Spinal cord (tissue), 10 donors: ENCODE measurements around the gene GARIN5A. TPM values are rescaled to one million over a fixed set of nuclear protein-coding genes. Genes with fewer than 3 reads are reported as not detected.

Experiments
- DNase-seq, 6 donors: peaks; one replicate each; pipeline versions ENCODE4 v3.0.0 to v3.0.0-alpha.2; 2013 to 2015; ENCODE audit warnings: low spot score in 6 of 6, low read depth in 4 of 6
- H3K27ac ChIP-seq: one replicate; pipeline ENCODE4 v1.5.1; 2013; ENCODE audit warnings: low read depth, low read length, control low read depth
- H3K27me3 ChIP-seq: one replicate; pipeline ENCODE4 v1.6.1; 2013; ENCODE audit warnings: low read length; ENCODE audit not compliant: control insufficient read depth, insufficient read depth
- H3K36me3 ChIP-seq: one replicate; pipeline ENCODE4 v1.6.1; 2013; ENCODE audit warnings: low read length; ENCODE audit not compliant: control insufficient read depth, insufficient read depth
- H3K4me1 ChIP-seq: one replicate; pipeline ENCODE4 v1.6.1; 2013; ENCODE audit warnings: low read length; ENCODE audit not compliant: control insufficient read depth, insufficient read depth
- H3K4me3 ChIP-seq: one replicate; pipeline ENCODE4 v1.5.1; 2013; ENCODE audit warnings: low read depth, low read length, control low read depth
- H3K9me3 ChIP-seq: one replicate; pipeline ENCODE4 v1.6.1; 2013; ENCODE audit warnings: low read length; ENCODE audit not compliant: control insufficient read depth, insufficient read depth
- WGBS: methylation state at CpG from one replicate; pipeline ENCODE4 v1.1.5; 2013; ENCODE audit warnings: missing lambda C conversion rate; ENCODE audit not compliant: insufficient coverage; 5-methylcytosine and 5-hydroxymethylcytosine counted together
- polyA plus RNA-seq, 2 donors: library from polyadenylated mRNA; unstranded; fragments of 120-200 nt; gene quantifications; one replicate each; pipeline ENCODE4 v1.2.1, GENCODE V29; 2013; ENCODE audit not compliant: insufficient read length in 2 of 2
- total RNA-seq, 2 donors: library from RNA; depleted of rRNA in 1 of 2; stranded (reverse); fragments of 120-200 nt in 1 of 2; fragments of >200 nt in 1 of 2; gene quantifications; one replicate each; pipeline versions ENCODE4 v1.2.3 to v1.2.4, GENCODE V29; 2013 to 2014
- donor health status: healthy.

Gene GARIN5A
- total and polyA plus RNA-seq, 4 donors: 4.2 to 14.1 (median 8.7) TPM

DNA sequence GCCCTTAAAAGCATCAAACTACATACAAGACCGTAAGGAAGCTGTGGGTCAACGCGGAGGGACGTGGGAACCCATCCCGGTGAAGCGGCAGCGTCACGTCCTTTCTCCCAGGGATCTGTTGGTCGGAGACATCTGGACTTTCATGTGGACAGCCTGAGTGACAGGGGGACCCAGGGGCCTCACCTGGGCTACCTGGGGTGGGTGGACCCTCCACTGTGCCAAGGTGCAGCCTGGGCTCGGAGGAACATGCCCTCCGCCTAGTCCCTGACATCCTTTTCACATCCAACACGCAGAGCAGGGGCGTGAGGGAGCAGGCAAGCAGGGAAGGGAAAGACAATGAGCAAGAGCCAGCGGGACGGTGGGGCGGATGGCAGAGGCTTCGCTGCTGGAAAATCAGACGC is 13.8 kb upstream of the GARIN5A start:
- Histone ChIP-seq H3K36me3 (peaks cover 7% of the 10 kb centered on the region), H3K4me3 (no peak overlapping the region), H3K9me3 (peaks cover 5% of the 10 kb centered on the region), H3K27ac (no peak overlapping the region), H3K27me3 (peaks cover 34% of the 10 kb centered on the region), H3K4me1 (peaks cover 35% of the 10 kb centered on the region)
- 91% methylated on average over 9 of the region's 18 CpGs for WGBS
- DNase-seq: no peak

DNA sequence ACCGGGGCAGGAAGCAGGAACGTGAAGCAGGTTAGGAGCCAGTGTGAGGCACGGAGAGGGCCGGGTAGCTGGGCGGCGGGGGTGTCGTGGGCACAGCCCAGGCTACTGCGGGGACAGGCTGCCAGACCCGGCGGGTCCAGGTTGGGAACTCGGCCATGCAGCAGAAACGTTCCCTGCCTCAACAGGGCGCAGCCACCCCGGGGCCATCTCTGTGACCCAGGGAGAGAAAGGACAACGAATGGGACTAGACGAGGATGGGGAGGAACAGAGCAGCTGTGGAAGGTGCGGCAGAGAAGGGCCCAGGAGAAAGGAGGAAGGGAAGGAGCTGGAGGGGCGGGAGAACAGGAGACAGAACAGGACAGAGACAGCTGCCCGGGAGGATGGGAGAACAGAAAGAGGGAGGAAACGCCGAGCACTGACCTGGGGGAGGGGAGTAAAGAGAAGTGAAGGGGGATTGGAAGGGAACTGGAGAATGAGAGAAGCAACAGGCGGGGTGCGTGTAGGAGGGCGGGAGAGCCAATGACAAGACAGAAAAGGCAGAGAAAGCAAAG is 12.9 kb upstream of the GARIN5A start:
- peaks cover 35% of the 10 kb centered on the region for H3K4me1 ChIP-seq
- no peak overlapping the region for H3K27ac ChIP-seq

GRCh38 chr19:50488389-50489194 is 11.9 kb upstream of the GARIN5A start:
- Histone ChIP-seq H3K9me3 (peaks cover 5% of the 10 kb centered on the region), H3K4me1 (peaks cover 35% of the 10 kb centered on the region), H3K4me3 (no peak overlapping the region), H3K27ac (no peak overlapping the region), H3K36me3 (peaks cover 20% of the 10 kb centered on the region), H3K27me3 (peaks cover 34% of the 10 kb centered on the region)
- no peak for DNase-seq
- WGBS: 31% methylated on average over 13 of the region's 13 CpGs

More for the DNA sequence above, 12.9 kb upstream of the GARIN5A start:
- 34% methylated on average over 21 of the region's 24 CpGs for WGBS
- no peak for DNase-seq
- peaks cover 13% of the 10 kb centered on the region for H3K36me3 ChIP-seq
- H3K4me3 ChIP-seq: no peak overlapping the region
- H3K9me3 ChIP-seq: peaks cover 5% of the 10 kb centered on the region
- H3K27me3 ChIP-seq: peaks cover 34% of the 10 kb centered on the region

DNA sequence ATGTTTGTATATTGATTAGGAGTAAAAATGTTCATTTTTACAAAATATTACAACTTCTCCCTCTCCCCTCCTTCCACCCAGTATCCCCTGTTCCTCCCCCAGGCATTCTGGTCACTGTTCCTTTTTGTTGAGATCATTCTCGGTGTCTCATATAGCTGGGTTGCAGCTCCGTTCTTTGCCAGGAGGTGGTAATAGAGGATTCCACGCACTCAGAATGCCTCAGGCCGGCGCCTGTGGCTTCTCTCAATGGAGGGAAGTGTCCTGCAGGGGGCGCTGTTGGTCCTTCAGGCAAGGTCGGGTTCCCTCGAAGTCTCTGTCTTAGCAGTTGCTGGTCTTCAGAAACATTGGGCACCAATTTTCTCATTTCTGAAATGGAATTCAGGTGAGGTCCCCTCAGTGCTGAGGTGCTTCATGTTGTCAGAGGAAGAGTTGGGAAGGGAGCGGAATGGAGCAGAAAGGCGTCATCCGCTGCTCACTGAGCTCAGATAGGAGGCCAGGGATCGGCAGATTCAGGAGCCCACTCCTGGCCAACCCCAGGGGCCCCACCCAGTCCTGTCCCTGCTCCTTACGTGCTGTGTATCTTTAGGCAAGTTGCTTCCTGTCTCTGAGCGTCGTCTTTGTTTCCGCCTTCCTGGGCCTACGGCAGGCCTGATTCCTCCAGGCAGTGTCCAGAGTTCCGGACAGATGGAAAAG is 10.3 kb upstream of the GARIN5A start:
- no peak overlapping the region for H3K4me3 ChIP-seq
- H3K27me3 ChIP-seq: peaks cover 26% of the 10 kb centered on the region
- H3K4me1 ChIP-seq: peaks cover 28% of the 10 kb centered on the region
- H3K36me3 ChIP-seq: peaks cover 35% of the 10 kb centered on the region
- WGBS: 71% methylated on average over 17 of the region's 18 CpGs
- H3K9me3 ChIP-seq: peaks cover 5% of the 10 kb centered on the region
- DNase-seq: peak in 2 of 6 donors; percentile 33 to 34
- no peak overlapping the region for H3K27ac ChIP-seq

DNA sequence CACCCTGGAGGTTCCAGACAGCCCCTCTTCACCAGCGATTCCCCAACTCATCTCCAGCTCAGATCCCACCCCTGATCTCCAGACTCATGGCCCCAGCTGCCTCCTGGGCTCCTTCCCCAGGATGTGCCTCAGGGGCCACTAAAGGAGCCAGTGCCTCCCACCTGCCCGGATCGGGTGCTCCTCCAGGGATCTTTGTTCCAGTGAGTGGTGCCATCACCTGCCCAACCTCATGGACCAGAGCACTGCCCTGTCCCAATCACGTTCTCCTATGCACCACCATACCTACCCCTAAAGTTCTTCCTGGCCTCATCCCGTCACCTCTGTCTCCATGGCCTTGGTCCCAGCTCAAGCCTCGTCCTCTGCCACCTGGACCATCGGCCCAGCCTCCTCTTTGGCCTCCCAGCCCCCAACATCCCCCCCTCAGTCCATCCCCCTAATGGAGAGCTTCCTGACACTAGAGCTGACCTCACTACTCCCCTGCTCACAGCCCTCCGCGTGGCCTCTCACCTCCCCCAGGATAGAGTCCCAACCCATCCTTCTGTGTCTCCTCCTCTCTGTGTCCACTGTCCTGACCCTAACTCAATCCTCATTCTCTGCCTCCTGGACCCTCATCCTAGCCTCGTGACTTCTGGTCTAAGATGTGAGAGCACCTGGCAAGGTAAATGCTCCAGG is 8.8 kb upstream of the GARIN5A start:
- H3K36me3 ChIP-seq: peaks cover 50% of the 10 kb centered on the region
- H3K9me3 ChIP-seq: peaks cover 5% of the 10 kb centered on the region
- WGBS: 93% methylated on average over 9 of the region's 10 CpGs
- no peak for DNase-seq
- H3K27me3 ChIP-seq: peaks cover 16% of the 10 kb centered on the region
- no peak overlapping the region for H3K27ac ChIP-seq
- H3K4me1 ChIP-seq: peaks cover 15% of the 10 kb centered on the region
- H3K4me3 ChIP-seq: no peak overlapping the region

DNA sequence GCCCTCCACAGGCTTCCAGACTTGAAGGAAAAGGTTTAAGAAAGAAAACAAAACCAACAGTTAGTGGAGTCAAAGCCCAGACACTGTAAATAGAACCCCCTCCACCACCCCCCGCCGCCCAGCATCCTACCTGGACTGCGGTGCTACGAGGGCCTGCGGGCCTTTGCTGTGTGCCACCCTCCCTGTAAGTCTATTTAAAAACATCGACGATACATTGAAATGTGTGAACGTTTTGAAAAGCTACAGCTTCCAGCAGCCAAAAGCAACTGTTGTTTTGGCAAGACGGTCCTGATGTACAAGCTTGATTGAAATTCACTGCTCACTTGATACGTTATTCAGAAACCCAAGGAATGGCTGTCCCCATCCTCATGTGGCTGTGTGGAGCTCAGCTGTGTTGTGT is 6.3 kb upstream of the GARIN5A start:
- peaks cover 75% of the 10 kb centered on the region for H3K36me3 ChIP-seq
- no peak overlapping the region for H3K27ac ChIP-seq
- peak in 1 of 6 donors; percentile 50 for DNase-seq
- 74% methylated on average over 8 of the region's 10 CpGs for WGBS
- H3K27me3 ChIP-seq: peaks cover 6% of the 10 kb centered on the region
- peaks cover 5% of the 10 kb centered on the region for H3K9me3 ChIP-seq
- H3K4me1 ChIP-seq: peaks cover 6% of the 10 kb centered on the region
- no peak overlapping the region for H3K4me3 ChIP-seq

DNA sequence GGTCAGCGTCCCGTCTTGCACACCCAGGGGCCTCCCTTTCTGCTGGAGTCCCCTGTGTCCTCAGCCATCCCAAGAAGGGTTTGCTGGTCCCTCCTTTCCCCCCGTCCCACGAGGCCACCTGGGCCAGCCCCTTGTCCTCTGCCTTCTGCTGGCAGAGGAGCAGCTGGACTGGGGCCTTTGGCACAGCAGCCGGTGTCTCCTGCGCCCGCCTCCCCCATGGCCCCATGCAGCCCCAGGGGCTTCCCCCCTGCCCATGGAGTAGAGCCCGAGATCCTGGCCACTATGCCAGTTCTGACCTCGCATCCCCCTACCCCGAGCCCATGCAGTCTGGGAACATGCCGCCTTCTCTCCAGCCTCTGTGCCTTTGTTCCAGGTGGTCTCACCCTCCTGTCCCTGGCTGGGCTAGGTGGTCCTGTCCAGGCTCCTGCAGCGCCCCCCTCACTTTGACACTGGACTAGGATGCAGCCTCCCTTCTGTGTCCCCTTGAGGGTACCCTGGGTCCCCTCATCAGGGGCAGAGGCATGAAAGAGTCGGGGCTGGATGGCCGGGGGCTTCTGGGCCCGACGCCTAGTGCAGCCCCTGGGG is 5.7 kb upstream of the GARIN5A start:
- no peak overlapping the region for H3K27ac ChIP-seq
- no peak overlapping the region for H3K4me3 ChIP-seq
- no peak for DNase-seq
- peaks cover 3% of the 10 kb centered on the region for H3K27me3 ChIP-seq
- peaks cover 76% of the 10 kb centered on the region for H3K36me3 ChIP-seq
- WGBS: 83% methylated on average over 14 of the region's 16 CpGs
- peaks cover 12% of the 10 kb centered on the region for H3K4me1 ChIP-seq
- peaks cover 5% of the 10 kb centered on the region for H3K9me3 ChIP-seq

DNA sequence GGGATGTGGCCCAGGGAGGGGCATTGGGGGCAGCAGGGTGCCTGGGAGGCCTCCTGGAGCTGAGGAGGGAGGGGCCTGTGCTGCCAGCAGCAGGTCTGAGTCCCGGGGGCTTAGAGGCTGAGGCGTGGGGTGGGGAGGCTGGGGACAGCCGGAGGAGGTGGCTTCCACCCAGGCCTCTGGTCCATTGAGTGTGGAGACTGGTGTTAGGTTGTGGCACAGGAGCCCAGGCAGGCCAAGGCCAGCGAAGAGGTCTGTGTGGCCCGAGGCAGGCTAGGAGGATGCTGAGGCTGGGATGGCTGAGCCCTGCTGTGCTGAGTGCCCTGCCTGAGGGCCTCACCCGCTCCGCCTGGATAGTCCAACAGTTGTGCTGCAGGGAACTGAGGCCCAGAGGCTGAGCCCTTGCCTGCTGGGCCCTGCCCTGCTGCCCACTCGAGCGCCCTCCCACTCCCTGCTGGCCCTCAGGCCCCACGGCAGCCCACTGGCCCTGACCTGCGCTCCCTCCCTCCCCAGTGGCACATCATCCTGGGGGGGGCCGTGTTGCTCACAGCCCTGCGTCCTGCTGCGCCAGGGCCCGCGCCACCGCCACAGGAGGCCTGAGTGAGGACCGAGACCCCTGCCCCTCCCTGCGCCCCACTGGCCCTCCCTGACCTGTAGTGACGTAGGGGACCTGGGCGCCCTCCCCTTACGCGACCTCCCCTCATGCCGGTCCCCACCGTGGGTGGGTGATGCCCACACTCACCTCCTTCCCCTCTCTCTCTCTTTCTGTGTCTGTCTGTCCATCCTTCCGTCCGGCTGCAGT is 4.9 kb upstream of the GARIN5A start:
- no peak for DNase-seq
- peaks cover 75% of the 10 kb centered on the region for H3K36me3 ChIP-seq
- WGBS: 95% methylated on average over 25 of the region's 27 CpGs
- H3K27me3 ChIP-seq: no peaks in the 10 kb centered on the region
- peaks cover 1% of the 10 kb centered on the region for H3K9me3 ChIP-seq
- no peak overlapping the region for H3K27ac ChIP-seq
- no peak overlapping the region for H3K4me3 ChIP-seq
- H3K4me1 ChIP-seq: peaks cover 19% of the 10 kb centered on the region
